Smooth muscle cell (in vitro differentiated cells): ENCODE measurements around the gene GPR161. TPM values are rescaled to one million over a fixed set of nuclear protein-coding genes. Genes with fewer than 3 reads are reported as not detected.

ENCODE experiments used
- DNase-seq: peaks from one replicate; lab custom pipeline; 2025; ENCODE audit not compliant: unreplicated experiment; lab: John Stamatoyannopoulos, UW
- H2AFZ ChIP-seq: fragments of 200-600 bp; sonication (generic); 2 replicates; pipeline ENCODE4 v1.6.0; 2016; ENCODE audit warnings: antibody characterized with exemption, low read depth, mild to moderate bottlenecking
- H3F3A ChIP-seq: fragments of 200-600 bp; sonication (generic); 2 replicates; pipeline ENCODE4 v1.6.0; 2017; ENCODE audit warnings: antibody characterized with exemption, low read depth
- H3K27ac ChIP-seq: fragments of 200-600 bp; sonication (generic); 2 replicates; pipeline ENCODE4 v1.5.1; 2016; ENCODE audit warnings: low read depth, mild to moderate bottlenecking
- H3K27me3 ChIP-seq: fragments of 200-600 bp; sonication (generic); 2 replicates; pipeline ENCODE4 v1.6.1; 2016; ENCODE audit warnings: low read depth, mild to moderate bottlenecking
- H3K36me3 ChIP-seq: fragments of 200-600 bp; sonication (generic); 2 replicates; pipeline ENCODE4 v1.5.1; 2016; ENCODE audit warnings: low read depth
- H3K4me1 ChIP-seq: fragments of 200-600 bp; sonication (generic); 2 replicates; pipeline ENCODE4 v1.5.1; 2016; ENCODE audit warnings: low read depth
- H3K4me2 ChIP-seq: fragments of 200-600 bp; sonication (generic); 2 replicates; pipeline ENCODE4 v1.6.0; 2016; ENCODE audit warnings: mild to moderate bottlenecking
- H3K4me3 ChIP-seq: fragments of 200-600 bp; sonication (generic); 2 replicates; pipeline ENCODE4 v1.5.1; 2016; ENCODE audit warnings: mild to moderate bottlenecking
- H3K79me2 ChIP-seq: fragments of 200-600 bp; sonication (generic); 2 replicates; pipeline ENCODE4 v1.6.0; 2016; ENCODE audit warnings: low read depth, mild to moderate bottlenecking
- H3K9ac ChIP-seq: fragments of 200-600 bp; sonication (generic); 2 replicates; pipeline ENCODE4 v1.6.0; 2016; ENCODE audit warnings: low read depth
- H3K9me3 ChIP-seq: fragments of 200-600 bp; sonication (generic); replicated peaks from 2 replicates; pipeline ENCODE4 v1.5.1; 2016; ENCODE audit warnings: low read depth
- H4K20me1 ChIP-seq: fragments of 200-600 bp; sonication (generic); 2 replicates; pipeline ENCODE4 v1.6.0; 2016; ENCODE audit warnings: low read depth
- CTCF ChIP-seq: fragments of 200-600 bp; sonication (generic); IDR thresholded peaks from 2 replicates; pipeline ENCODE4 v1.5.1; 2017; ENCODE audit warnings: borderline replicate concordance, mild to moderate bottlenecking, antibody characterized with exemption; ENCODE audit not compliant: insufficient read depth, poor library complexity, severe bottlenecking
- WGBS: methylation state at CpG from one replicate; pipeline ENCODE4 v1.1.7; 2016; ENCODE audit warnings: low lambda C conversion rate; 5-methylcytosine and 5-hydroxymethylcytosine counted together
- polyA plus RNA-seq: library from polyadenylated mRNA; unstranded; fragments of >200 nt; fragmentation: Nextera tagmentation; extraction: Ambion mirVana; gene quantifications from 2 replicates; pipeline ENCODE4 v1.2.1, GENCODE V29; 2016
- total RNA-seq: library from RNA; depleted of rRNA; stranded (reverse); fragments of >200 nt; gene quantifications from 2 replicates; pipeline ENCODE4 v1.2.3, GENCODE V29; 2014

GPR161 gene
- total and polyA plus RNA-seq, 2 experiments from 2014 or later, result 9.7 to 25.4 TPM

GRCh38 chr1:168096296-168097165 is 40.2 kb downstream of the GPR161 start:
- Histone ChIP-seq H3K27me3 (no peaks in the 10 kb centered on the region), H3K4me2 (no peak overlapping the region), H4K20me1 (no peaks in the 10 kb centered on the region), H3K27ac (no peak overlapping the region), H3K36me3 (no peaks in the 10 kb centered on the region), H3K9ac (no peak overlapping the region), H3K4me1 (peaks cover 4% of the 10 kb centered on the region), H3K79me2 (no peaks in the 10 kb centered on the region), H2AFZ (no peak overlapping the region), H3F3A (no peaks in the 10 kb centered on the region), H3K9me3 (no peaks in the 10 kb centered on the region), H3K4me3 (no peak overlapping the region)
- TF ChIP-seq CTCF, result no peak
- DNase-seq, result no peak
- WGBS, result 97% methylated on average over 27 of the region's 27 CpGs

- WGBS, result 96% methylated on average over 6 of the region's 6 CpGs
- Histone ChIP-seq H3K79me2 (no peaks in the 10 kb centered on the region), H4K20me1 (no peaks in the 10 kb centered on the region), H3F3A (no peaks in the 10 kb centered on the region), H3K4me1 (peaks cover 4% of the 10 kb centered on the region), H3K9ac (no peak overlapping the region), H3K36me3 (no peaks in the 10 kb centered on the region), H3K27ac (no peak overlapping the region), H3K9me3 (no peaks in the 10 kb centered on the region), H3K4me2 (no peak overlapping the region), H3K27me3 (no peaks in the 10 kb centered on the region), H3K4me3 (no peak overlapping the region), H2AFZ (no peak overlapping the region)
- no peak for TF ChIP-seq CTCF
- no peak for DNase-seq
These were observed 41.3 kb downstream of the GPR161 start for GRCh38 chr1:168095476-168095875.

GRCh38 chr1:168093616-168094015 is 43.1 kb downstream of the GPR161 start:
- Histone ChIP-seq H3K4me3 (no peak overlapping the region), H3K27ac (no peak overlapping the region), H3K36me3 (no peaks in the 10 kb centered on the region), H3K27me3 (no peaks in the 10 kb centered on the region), H3K4me1 (peaks cover 4% of the 10 kb centered on the region), H2AFZ (no peak overlapping the region), H3K9ac (no peak overlapping the region), H3F3A (no peaks in the 10 kb centered on the region), H3K79me2 (no peaks in the 10 kb centered on the region), H4K20me1 (no peaks in the 10 kb centered on the region), H3K9me3 (no peaks in the 10 kb centered on the region), H3K4me2 (no peak overlapping the region)
- WGBS, result 96% methylated on average over 2 of the region's 4 CpGs
- TF ChIP-seq CTCF, result no peak
- DNase-seq, result no peak
